BE2C (cell line): ENCODE data around the gene KLF16.

Experiments
- DNase-seq: peaks from one replicate; pipeline ENCODE4 v3.0.0-alpha.2; 2020
- H3K27me3 ChIP-seq: fragments of 250-450 bp; sonication (Bioruptor Pico); 2 replicates; pipeline ENCODE4 v1.5.1; 2020; ENCODE audit warnings: mild to moderate bottlenecking
- H3K36me3 ChIP-seq: fragments of 250-450 bp; sonication (Bioruptor Pico); 2 replicates; pipeline ENCODE4 v1.5.1; 2020; ENCODE audit warnings: mild to moderate bottlenecking
- H3K4me1 ChIP-seq: fragments of 250-450 bp; sonication (Bioruptor Pico); 2 replicates; pipeline ENCODE4 v1.5.1; 2020
- H3K4me3 ChIP-seq: 2 replicates; pipeline ENCODE4 v1.5.1; 2011; ENCODE audit warnings: low read depth, low read length
- H3K9me3 ChIP-seq: fragments of 250-450 bp; sonication (Bioruptor Pico); 2 replicates; pipeline ENCODE4 v1.5.1; 2020
- CTCF ChIP-seq: IDR thresholded peaks from 2 replicates; pipeline ENCODE4 v1.5.1; 2012; ENCODE audit warnings: mild to moderate bottlenecking, low read depth, low read length

The KLF16 gene

GRCh38 chr19:1830568-1830967 is 32.8 kb downstream of the KLF16 start:
- peaks cover 37% of the 10 kb centered on the region for H3K36me3 ChIP-seq
- H3K27me3 ChIP-seq, result no peaks in the 10 kb centered on the region
- TF ChIP-seq CTCF, result no peak
- H3K4me3 ChIP-seq, result no peak overlapping the region
- H3K4me1 ChIP-seq, result peaks cover 5% of the 10 kb centered on the region; the same call in 1 of the 2 replicates
- no peak for DNase-seq
- H3K9me3 ChIP-seq, result no peaks in the 10 kb centered on the region

DNA sequence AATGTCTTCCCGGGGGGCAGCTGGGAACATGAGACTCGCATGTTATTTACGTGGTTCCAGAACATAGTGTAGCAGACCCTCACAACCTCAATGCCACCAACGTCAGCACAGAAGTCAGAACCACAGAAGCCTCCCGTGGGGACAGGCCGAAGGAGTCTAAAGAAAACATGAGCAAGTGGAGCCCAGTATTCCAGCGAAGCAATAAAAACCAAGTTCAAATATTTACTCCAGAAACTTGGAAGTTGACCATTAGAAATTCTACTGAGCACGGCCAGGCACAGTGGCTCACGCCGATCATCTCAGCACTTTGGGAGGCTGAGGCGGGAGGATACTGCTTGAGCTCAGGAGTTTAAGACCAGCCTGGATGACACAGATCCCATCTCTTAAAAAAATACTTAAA is 33.4 kb downstream of the KLF16 start:
- Histone ChIP-seq H3K27me3 (no peaks in the 10 kb centered on the region), H3K36me3 (peaks cover 41% of the 10 kb centered on the region), H3K9me3 (no peaks in the 10 kb centered on the region), H3K4me3 (no peak overlapping the region), H3K4me1 (peaks cover 5% of the 10 kb centered on the region; the same call in 1 of the 2 replicates)
- no peak for DNase-seq
- TF ChIP-seq CTCF, result no peak

DNA sequence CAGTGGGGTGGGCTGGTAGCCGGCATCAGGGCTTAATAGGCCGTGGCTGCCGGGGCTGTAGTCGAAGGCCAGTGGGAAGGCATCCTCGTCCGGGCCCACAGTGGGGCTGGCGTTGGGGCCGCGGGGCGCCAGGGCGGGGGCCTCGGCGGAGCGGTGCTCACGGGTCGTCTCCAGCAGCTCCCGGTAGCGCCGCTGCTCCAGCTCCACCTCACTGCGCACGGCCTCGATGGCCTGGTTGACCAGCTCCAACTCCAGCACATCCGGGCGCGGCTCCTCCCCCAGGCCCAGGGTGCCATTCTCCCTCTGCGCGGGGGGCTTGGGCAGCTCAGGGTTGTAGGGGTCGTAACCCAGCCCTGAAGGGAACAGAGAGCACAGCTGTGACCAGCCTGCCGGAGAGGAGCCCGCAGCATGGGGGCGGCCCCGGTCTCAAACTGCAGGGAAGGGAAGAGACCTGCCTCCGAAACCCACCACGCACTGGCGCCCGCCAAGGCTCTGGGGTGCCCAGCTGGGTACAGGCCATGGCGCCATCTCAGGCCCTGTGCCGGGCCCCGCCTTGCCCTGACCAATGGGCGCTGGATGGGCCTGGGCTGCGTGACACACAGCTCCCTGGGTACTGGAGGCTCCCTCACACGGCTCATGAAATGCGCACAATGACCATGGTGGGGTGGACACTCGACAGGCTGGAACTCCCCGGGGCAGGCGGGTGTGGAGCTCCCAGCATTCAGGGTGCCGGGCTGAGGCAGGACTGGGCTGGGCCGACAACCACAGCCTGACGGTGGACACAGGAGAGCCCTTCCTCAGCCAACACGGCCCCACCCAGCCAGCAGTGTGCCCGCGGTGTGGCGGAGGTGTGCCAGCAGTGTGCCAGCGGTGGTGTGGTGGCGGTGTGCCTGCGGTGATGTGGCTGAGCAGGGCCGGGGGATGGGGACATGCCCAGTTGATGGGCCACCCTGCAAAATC is 34.8 kb downstream of the KLF16 start:
- Histone ChIP-seq H3K4me3 (no peak overlapping the region), H3K4me1 (peaks cover 5% of the 10 kb centered on the region; the same call in 1 of the 2 replicates), H3K36me3 (peaks cover 52% of the 10 kb centered on the region), H3K9me3 (no peaks in the 10 kb centered on the region), H3K27me3 (no peaks in the 10 kb centered on the region)
- TF ChIP-seq CTCF, result no peak
- DNase-seq, result no peak

DNA sequence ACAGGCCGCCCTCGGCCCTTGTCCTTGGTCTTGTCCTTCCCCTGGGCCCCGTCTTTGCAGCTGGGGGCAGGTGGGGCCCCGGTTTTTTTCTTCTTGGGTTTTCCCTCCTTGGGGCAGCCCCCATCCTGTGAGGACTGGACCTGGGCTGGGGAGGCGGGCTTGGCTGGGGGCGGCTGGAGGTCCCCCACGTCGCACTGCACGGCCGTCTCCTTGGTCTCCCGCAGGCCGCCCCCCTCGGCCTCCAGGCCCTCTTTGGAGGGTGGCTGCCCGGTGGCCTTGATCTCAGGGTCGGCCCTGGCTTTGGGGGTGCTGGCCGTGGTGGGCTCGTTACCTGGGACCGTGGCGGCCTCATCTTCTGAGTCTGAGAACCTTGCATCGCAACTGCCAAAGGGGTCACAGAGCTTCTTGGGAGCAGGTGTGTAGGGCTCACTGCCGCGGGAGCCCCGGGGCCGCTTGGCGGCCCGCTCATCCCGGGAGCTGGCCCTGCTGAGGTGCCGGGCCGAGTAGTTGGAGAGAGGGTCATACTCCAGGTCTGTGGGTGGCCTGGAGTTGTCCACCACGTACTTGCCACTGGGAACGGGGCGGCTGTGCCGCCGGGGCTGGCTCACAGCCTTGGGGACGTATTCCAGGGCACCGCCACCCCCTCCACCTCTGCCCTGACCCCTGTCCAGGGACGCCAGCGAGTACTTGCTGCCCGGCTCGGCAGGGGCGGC is 35.7 kb downstream of the KLF16 start:
- Histone ChIP-seq H3K27me3 (no peaks in the 10 kb centered on the region), H3K9me3 (no peaks in the 10 kb centered on the region), H3K4me1 (peaks cover 5% of the 10 kb centered on the region; the same call in 1 of the 2 replicates), H3K4me3 (no peak overlapping the region), H3K36me3 (peaks cover 60% of the 10 kb centered on the region)
- TF ChIP-seq CTCF, result no peak
- no peak for DNase-seq

GRCh38 chr19:1826557-1827521 is 36.5 kb downstream of the KLF16 start:
- no peak for TF ChIP-seq CTCF
- peaks cover 5% of the 10 kb centered on the region; the same call in 1 of the 2 replicates for H3K4me1 ChIP-seq
- DNase-seq, result no peak
- H3K27me3 ChIP-seq, result no peaks in the 10 kb centered on the region
- H3K4me3 ChIP-seq, result no peak overlapping the region
- H3K36me3 ChIP-seq, result peaks cover 69% of the 10 kb centered on the region
- H3K9me3 ChIP-seq, result no peaks in the 10 kb centered on the region
